ENCODE results near the gene TDRD7.

- no peak for TF ChIP-seq CTCF (conservative IDR thresholded peaks at IDR 0.05; ENCODE audit: low read depth, low read length)
- no peak for TF ChIP-seq EZH2 (IDR thresholded peaks at IDR 0.05; ENCODE audit: borderline replicate concordance, low read depth, low read length, poor library complexity, severe bottlenecking)
These were observed 48.9 kb upstream of the TDRD7 start for GRCh38 chr9:97362777-97363545.

Data from A673 (cell line).